ENCODE results near the gene MRPL41. TPM values are rescaled to one million over a fixed set of nuclear protein-coding genes. Genes with fewer than 3 reads are reported as not detected.
"Not testable (repeated sequence)": the region's sequence is repeated elsewhere in the genome, so short reads cannot be mapped to it uniquely, and the experiment has no call there.

Gene MRPL41
- total RNA-seq, result 86.8 TPM

DNA sequence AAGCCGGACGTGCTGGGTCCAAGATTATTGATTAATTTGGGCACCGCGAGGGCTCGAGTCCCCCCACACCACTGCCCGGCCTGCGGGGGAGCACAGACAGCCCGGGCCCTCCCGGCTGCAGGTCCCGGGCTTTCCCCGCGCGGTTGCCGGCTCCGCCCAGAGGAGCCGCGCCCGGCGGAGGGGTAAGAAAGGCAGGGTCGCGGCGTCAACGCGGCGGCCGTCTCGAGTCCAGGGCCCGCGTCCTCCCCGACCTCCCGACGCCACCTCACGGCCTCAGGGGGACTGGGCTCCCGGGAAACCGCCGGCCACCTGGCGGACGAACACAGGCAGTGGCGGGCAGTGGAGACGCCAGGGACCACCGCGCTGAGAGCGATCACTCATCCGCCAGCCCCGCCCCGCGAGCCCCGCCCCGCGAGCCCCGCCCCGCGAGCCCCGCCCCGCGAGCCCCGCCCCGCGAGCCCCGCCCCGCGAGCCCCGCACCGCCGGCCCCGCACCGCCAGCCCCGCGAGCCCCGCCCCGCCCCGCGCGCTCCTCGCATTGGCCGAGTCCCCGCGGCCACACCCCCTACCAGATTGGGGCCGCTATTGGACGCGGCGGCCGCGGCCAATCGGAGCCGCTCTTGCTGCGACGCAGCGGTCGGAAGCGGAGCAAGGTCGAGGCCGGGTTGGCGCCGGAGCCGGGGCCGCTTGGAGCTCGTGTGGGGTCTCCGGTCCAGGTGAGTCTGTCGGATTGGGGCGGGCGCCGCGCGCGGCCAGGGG lies at the start of gene MRPL41:
Gene MRPL41, plus strand, starts transcription at position 616 of the 758 bp plus-strand sequence. CDS start 203 bp downstream, outside the sequence.
- DNase-seq (ENCODE audit: low spot score), result peak; percentile 91

GRCh38 chr9:137502008-137502911 lies 49.4 kb upstream of the MRPL41 start:
- DNase-seq (ENCODE audit: low spot score), result no peak

DNA sequence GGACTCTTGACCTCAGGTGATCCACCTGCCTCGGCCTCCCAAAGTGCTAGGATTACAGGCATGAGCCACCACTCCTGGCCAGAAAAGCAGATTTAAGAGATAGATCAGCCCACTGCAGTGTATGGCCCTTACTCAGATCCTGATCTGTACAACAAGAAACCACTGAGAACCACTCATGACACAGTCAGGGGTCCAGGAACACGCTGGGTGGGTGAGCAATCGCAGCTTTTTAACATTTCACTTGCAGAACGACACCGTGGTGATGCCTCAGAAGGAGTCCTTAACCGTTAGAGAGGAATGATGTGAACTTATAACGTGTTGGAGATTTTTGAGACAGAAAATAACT lies 47.3 kb upstream of the MRPL41 start:
- no peak for DNase-seq (ENCODE audit: low spot score)

GRCh38 chr9:137505421-137506140 lies 46.1 kb upstream of the MRPL41 start:
- no peak for DNase-seq (ENCODE audit: low spot score)

DNA sequence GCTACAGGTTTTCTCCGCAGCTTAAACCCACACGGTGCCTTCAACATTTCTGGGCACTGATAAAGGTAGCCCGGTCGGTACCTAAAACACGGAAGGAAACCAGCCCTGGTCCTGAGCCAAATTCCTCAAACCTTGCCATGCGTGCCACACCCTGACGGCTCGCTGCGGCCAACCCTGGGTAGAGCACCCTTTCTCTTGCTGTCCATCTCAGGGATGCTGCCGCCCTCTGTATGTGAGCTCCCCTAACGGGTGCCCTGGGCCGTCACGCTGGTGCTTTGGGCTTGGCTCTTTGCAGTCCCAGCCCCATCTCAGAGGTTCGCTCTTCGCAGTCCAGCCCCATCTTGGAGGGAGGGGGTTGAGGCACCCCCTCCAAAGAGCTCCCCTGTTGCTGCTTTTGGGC lies 45.4 kb upstream of the MRPL41 start:
- no peak for DNase-seq (ENCODE audit: low spot score)

GRCh38 chr9:137506702-137507171 lies 44.9 kb upstream of the MRPL41 start:
- no peak for DNase-seq (ENCODE audit: low spot score)

GRCh38 chr9:137509198-137509597 lies 42.5 kb upstream of the MRPL41 start:
- DNase-seq (ENCODE audit: low spot score), result no peak

GRCh38 chr9:137511126-137511525 lies 40.6 kb upstream of the MRPL41 start:
- not testable (repeated sequence) for DNase-seq (ENCODE audit: low spot score)

DNA sequence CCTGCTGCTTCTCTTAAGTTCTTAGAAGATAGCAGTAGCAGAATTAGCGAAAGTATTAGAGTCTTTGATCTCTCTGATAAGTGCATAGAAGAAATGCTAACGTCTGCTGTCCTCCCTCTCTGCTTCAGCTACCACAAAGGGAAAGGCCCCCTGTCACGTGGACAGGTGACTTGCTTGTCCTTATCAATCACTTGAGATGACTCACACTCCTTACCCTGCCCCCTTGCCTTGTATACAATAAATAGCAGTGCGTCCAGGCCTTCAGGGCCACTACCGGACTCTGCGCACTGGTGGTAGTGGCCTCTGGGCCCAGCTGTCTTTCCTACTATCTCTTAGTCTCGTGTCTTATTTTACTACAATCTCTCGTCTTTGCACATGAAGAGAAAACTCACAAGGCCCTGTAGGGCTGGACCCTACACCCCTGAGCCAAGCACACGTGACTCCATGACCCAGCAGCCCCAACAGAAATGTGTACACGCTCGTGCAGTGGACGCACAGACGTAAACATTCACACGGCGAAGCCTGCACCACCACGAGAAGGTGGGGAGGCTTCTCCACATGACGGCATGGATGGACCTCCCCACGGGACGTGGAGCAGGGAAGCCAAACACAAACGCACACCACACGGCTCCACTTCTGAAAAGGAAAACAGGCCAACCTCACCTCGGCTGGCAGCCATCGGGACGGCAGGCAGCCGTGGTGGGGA lies 39.8 kb upstream of the MRPL41 start:
- DNase-seq (ENCODE audit: low spot score), result no peak

- DNase-seq (ENCODE audit: low spot score), result not testable (repeated sequence)
Observed at GRCh38 chr9:137513136-137513535, 38.5 kb upstream of the MRPL41 start.

DNA sequence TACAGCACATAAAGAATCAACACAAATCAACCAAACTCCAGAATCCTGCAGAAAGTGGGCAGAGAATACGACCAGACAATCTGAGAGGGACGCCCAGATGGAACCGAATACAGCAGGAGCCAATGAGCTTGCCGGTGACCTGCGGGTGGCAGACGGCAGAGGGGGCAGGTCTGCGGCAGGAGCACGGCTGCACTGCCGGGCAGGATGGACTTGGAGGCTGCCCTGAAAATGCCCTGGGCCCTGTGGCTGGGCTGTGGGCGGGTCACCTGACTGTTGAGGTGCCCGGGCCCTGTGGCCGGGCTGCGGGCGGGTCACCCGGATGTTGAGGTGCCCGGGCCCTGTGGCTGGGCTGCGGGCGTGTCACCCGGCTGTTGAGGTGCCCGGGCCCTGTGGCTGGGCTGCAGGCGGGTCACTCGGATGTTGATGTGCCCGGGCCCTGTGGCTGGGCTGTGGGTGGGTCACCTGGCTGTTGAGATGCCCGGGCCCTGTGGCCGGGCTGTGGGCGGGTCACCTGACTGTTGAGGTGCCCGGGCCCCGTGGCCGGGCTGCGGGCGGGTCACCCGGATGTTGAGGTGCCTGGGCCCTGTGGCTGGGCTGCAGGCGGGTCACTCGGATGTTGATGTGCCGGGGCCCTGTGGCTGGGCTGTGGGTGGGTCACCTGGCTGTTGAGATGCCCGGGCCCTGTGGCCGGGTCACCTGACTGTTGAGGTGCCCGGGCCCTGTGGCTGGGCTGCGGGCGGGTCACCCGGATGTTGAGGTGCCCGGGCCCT lies 37.7 kb upstream of the MRPL41 start:
- DNase-seq (ENCODE audit: low spot score), result not testable (repeated sequence)

DNA sequence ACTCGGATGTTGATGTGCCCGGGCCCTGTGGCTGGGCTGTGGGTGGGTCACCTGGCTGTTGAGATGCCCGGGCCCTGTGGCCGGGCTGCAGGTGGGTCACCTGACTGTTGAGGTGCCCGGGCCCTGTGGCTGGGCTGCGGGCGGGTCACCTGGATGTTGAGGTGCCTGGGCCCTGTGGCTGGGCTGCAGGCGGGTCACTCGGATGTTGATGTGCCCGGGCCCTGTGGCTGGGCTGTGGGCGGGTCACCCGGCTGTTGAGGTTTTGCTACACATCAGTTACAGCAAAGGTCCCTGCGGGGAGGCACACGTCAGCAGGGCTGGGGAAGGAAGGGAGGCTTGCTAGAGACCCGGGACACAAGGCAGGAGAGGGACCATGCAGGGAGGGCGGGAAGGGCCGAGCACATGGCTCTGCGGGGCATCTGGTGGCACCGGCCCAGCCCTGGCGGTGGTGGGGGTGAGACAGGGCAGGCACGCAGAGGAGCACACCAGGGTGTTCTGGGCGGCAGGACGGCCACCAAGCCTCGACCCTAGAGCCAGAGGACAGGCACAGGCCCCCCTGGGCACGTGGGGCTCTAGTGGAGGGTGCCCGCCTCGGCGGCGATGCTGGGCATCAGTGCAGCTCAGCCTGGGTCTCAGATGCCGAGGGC lies 36.9 kb upstream of the MRPL41 start:
- DNase-seq (ENCODE audit: low spot score), result no peak

- no peak for DNase-seq (ENCODE audit: low spot score)
Observed at GRCh38 chr9:137515338-137515724, 36.3 kb upstream of the MRPL41 start.

- DNase-seq (ENCODE audit: low spot score), result no peak
Observed at GRCh38 chr9:137516144-137516917, 35.3 kb upstream of the MRPL41 start.

GRCh38 chr9:137518661-137519459 lies 32.8 kb upstream of the MRPL41 start:
- not testable (repeated sequence) for DNase-seq (ENCODE audit: low spot score)

- DNase-seq (ENCODE audit: low spot score), result no peak
Observed at GRCh38 chr9:137519553-137519952, 32.1 kb upstream of the MRPL41 start.

DNA sequence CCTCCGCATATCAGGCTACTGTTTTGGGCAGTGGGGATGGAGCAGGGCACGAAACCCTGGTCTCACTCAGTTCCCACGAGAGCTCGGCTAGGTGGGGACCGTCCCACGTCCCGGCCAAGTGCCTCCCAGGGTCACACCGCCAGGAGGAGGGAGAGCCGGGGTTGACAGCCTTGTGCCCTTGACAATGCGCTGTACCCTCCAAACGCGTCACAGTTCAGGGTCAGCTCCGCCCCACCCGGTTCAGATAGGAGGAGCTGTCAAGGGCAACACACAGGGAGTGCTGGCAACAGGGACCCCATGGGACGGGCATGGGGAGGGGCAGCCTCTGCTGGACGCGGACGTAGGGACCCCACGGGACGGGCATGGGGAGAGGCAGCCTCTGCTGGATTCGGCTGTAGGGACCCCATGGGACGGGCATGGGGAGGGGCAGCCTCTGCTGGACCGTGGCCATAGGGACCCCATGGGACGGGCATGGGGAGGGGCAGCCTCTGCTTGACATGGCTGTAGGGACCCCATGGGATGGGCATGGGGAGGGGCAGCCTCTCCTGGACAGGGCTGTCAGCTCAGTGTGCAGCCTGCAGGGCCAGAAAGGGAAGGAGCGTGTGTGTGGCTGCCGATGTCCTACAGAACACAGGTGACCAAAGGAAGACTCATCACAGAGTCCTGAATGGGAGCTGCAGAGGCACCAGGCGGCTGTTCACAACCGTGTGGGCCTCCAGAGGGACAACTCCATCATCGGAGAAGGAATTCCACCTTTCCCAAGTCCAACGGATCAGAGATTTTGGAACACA lies 30.9 kb upstream of the MRPL41 start:
- no peak for DNase-seq (ENCODE audit: low spot score)

Data from mucosa of gallbladder (tissue), 1 donor.